AG09309 (cell line): ENCODE measurements around the gene CLTCL1.

Experiments used
- DNase-seq: peaks from one replicate; pipeline ENCODE4 v3.0.0-alpha.2; 2010; ENCODE audit warnings: low read depth
- H3K4me3 ChIP-seq: 2 replicates; pipeline ENCODE4 v1.5.1; 2011; ENCODE audit warnings: mild to moderate bottlenecking, low read depth, low read length, moderate library complexity; ENCODE audit not compliant: control insufficient read depth
- CTCF ChIP-seq: IDR thresholded peaks from 2 replicates; pipeline ENCODE4 v1.5.1; 2011; ENCODE audit warnings: mild to moderate bottlenecking, low read depth, low read length, inconsistent platforms; ENCODE audit not compliant: insufficient read depth, control insufficient read depth; ENCODE audit errors: missing control alignments

The CLTCL1 gene

GRCh38 chr22:19137384-19138216, 153.9 kb downstream of the CLTCL1 start:
- H3K4me3 ChIP-seq = no peak overlapping the region
- no peak for TF ChIP-seq CTCF
- no peak for DNase-seq

GRCh38 chr22:19136915-19137314, 154.6 kb downstream of the CLTCL1 start:
- no peak for TF ChIP-seq CTCF
- no peak overlapping the region for H3K4me3 ChIP-seq
- DNase-seq = no peak

- TF ChIP-seq CTCF = no peak
- DNase-seq = no peak
- H3K4me3 ChIP-seq = no peak overlapping the region
Observed at GRCh38 chr22:19134874-19135273, 156.6 kb downstream of the CLTCL1 start.

GRCh38 chr22:19134176-19134831, 157.2 kb downstream of the CLTCL1 start:
- no peak for DNase-seq
- TF ChIP-seq CTCF = no peak
- no peak overlapping the region for H3K4me3 ChIP-seq

- no peak for TF ChIP-seq CTCF
Observed at GRCh38 chr22:19133561-19133960, 158.0 kb downstream of the CLTCL1 start.

GRCh38 chr22:19132693-19133400, 158.7 kb downstream of the CLTCL1 start:
- no peak for TF ChIP-seq CTCF
- no peak overlapping the region for H3K4me3 ChIP-seq
- no peak for DNase-seq

More at GRCh38 chr22:19133561-19133960, 158.0 kb downstream of the CLTCL1 start:
- no peak overlapping the region for H3K4me3 ChIP-seq
- DNase-seq = no peak
